B cell (primary cell): Measurements from ENCODE around the gene TMEM119. TPM values are rescaled to one million over a fixed set of nuclear protein-coding genes. Genes with fewer than 3 reads are reported as not detected.

Experiments
- ATAC-seq: fragments of 200-7000 bp; cut with Tn5 transposase; one replicate; pipeline ENCODE4 v1.10.0; 2021; ENCODE audit warnings: low read depth, mild to moderate bottlenecking, moderate number of reproducible peaks, moderate library complexity
- CTCF ChIA-PET: fragments of 350-600 bp; sonication (Branson Sonifier 250); formaldehyde crosslinking; loops from one replicate; lab custom pipeline; 2021; ENCODE audit warnings: antibody characterized with exemption, inconsistent platforms; lab: Charles Lee
- POLR2A ChIA-PET: fragments of 350-600 bp; sonication (Branson Sonifier 250); formaldehyde crosslinking; loops from one replicate; lab custom pipeline; 2021; ENCODE audit warnings: antibody characterized with exemption; lab: Charles Lee
- DNase-seq: peaks from one replicate; pipeline ENCODE4 v3.0.0; 2013
- H2AFZ ChIP-seq: 2 replicates; pipeline ENCODE4 v1.6.1; 2012; ENCODE audit warnings: mild to moderate bottlenecking, low read depth, low read length; ENCODE audit not compliant: insufficient read depth, poor library complexity, severe bottlenecking
- H3K27ac ChIP-seq, 2 donors: 1 replicate in 1 of 2; 2 replicates in 1 of 2; pipeline ENCODE4 v1.5.1; 2012 to 2013; ENCODE audit warnings: low read length in 2 of 2, mild to moderate bottlenecking in 2 of 2, moderate library complexity in 1 of 2
- H3K27me3 ChIP-seq, 4 experiments: fragments of 200-600 bp in 1 of 4; sonication (generic) in 1 of 4; replicated peaks in 1 of 4; 1 replicate in 2 of 4; 2 replicates in 2 of 4; pipeline versions ENCODE4 v1.6.1 to v1.7.0; 2013 to 2016; ENCODE audit warnings: low read length in 3 of 4, mild to moderate bottlenecking in 2 of 4, mixed read lengths in 1 of 4, moderate library complexity in 1 of 4; ENCODE audit not compliant: insufficient read depth in 4 of 4, control insufficient read depth in 3 of 4; ENCODE audit errors: control extremely low read depth in 1 of 4
- H3K36me3 ChIP-seq, 2 experiments: replicated peaks in 1 of 2; 1 replicate in 1 of 2; 2 replicates in 1 of 2; pipeline versions ENCODE4 v1.6.1 to v1.7.1; 2013; ENCODE audit warnings: low read length in 1 of 2; ENCODE audit not compliant: insufficient read depth in 2 of 2, control insufficient read depth in 1 of 2; ENCODE audit errors: control extremely low read depth in 1 of 2, extremely low read depth in 1 of 2
- H3K4me1 ChIP-seq, 2 donors: fragments of 200-600 bp in 1 of 2; sonication (generic) in 1 of 2; 1 replicate in 1 of 2; 2 replicates in 1 of 2; pipeline versions ENCODE4 v1.5.1 to v1.6.1; 2013 to 2017; ENCODE audit warnings: low read length in 2 of 2; ENCODE audit not compliant: control insufficient read depth in 2 of 2, insufficient read depth in 2 of 2
- H3K4me2 ChIP-seq: replicated peaks from 2 replicates; pipeline ENCODE3; 2012; ENCODE audit warnings: mild to moderate bottlenecking, low read depth, low read length; ENCODE audit not compliant: poor library complexity, severe bottlenecking
- H3K4me3 ChIP-seq, 5 experiments: fragments of 200-600 bp in 1 of 5; sonication (generic) in 1 of 5; 1 replicate in 3 of 5; 2 replicates in 2 of 5; pipeline versions ENCODE4 v1.5.1 to v1.7.0; 2011 to 2016; ENCODE audit warnings: low read length in 4 of 5, mild to moderate bottlenecking in 4 of 5, low read depth in 2 of 5, control low read depth in 1 of 5, moderate library complexity in 1 of 5; ENCODE audit not compliant: insufficient read depth in 1 of 5; ENCODE audit errors: control extremely low read depth in 1 of 5, extremely low read depth in 1 of 5
- H3K79me2 ChIP-seq: fragments of 200-600 bp; sonication (generic); one replicate; pipeline ENCODE4 v1.6.0; 2016; ENCODE audit warnings: low read length; ENCODE audit not compliant: control insufficient read depth, insufficient read depth
- H3K9ac ChIP-seq: fragments of 200-600 bp; sonication (generic); 2 replicates; pipeline ENCODE4 v1.6.1; 2017; ENCODE audit warnings: mild to moderate bottlenecking, low read length, moderate library complexity
- H3K9me3 ChIP-seq, 3 donors: one replicate each; pipeline versions ENCODE4 v1.6.1 to v1.7.1; 2013; ENCODE audit warnings: low read length in 2 of 3; ENCODE audit not compliant: control insufficient read depth in 2 of 3, insufficient read depth in 1 of 3; ENCODE audit errors: control extremely low read depth in 1 of 3
- H4K20me1 ChIP-seq: 2 replicates; pipeline ENCODE4 v1.6.0; 2012; ENCODE audit warnings: mild to moderate bottlenecking, low read length; ENCODE audit not compliant: insufficient read depth, control insufficient read depth, poor library complexity, severe bottlenecking
- H3K27ac Mint-ChIP-seq: one replicate; pipeline ENCODE4 v1.8.0; 2021; ENCODE audit warnings: mixed read lengths
- H3K27me3 Mint-ChIP-seq: one replicate; pipeline ENCODE4 v1.8.0; 2021; ENCODE audit warnings: mixed read lengths
- H3K4me1 Mint-ChIP-seq: one replicate; pipeline ENCODE4 v1.8.0; 2021; ENCODE audit warnings: mixed read lengths
- H3K4me3 Mint-ChIP-seq: one replicate; pipeline ENCODE4 v1.8.0; 2021; ENCODE audit warnings: mixed read lengths
- H3K9me3 Mint-ChIP-seq: one replicate; pipeline ENCODE4 v1.8.0; 2022; ENCODE audit warnings: mixed read lengths; ENCODE audit not compliant: insufficient read depth
- EZH2 ChIP-seq: IDR thresholded peaks from 2 replicates; pipeline ENCODE4 v1.6.1; 2012; ENCODE audit warnings: borderline replicate concordance, low read depth, mild to moderate bottlenecking, moderate library complexity, low read length; ENCODE audit not compliant: insufficient read depth, poor library complexity, severe bottlenecking
- WGBS: methylation state at CpG from one replicate; pipeline ENCODE4 v1.1.5; 2013; ENCODE audit warnings: missing lambda C conversion rate; ENCODE audit not compliant: insufficient coverage; 5-methylcytosine and 5-hydroxymethylcytosine counted together
- intact Hi-C: fragments of 100-400 bp; cut with micrococcal nuclease; formaldehyde crosslinking; loops from one replicate; pipeline ENCODE4 v1.10.0; 2022
- polyA plus RNA-seq: library from polyadenylated mRNA; depleted of rRNA; stranded (reverse); fragments of >200 nt; gene quantifications from 2 replicates; pipeline ENCODE4 v1.2.3, GENCODE V29; 2012
- total RNA-seq, 2 donors: library from RNA; stranded (reverse); fragments of 120-200 nt in 1 of 2; gene quantifications; 1 replicate in 1 of 2; 2 replicates in 1 of 2; pipeline versions ENCODE4 v1.2.3 to v1.2.4, GENCODE V29; 2013 to 2022
- TF ChIP-seq, protein P1 (sequence below): fragments of 200-600 bp; IDR thresholded peaks from one replicate; pipeline ENCODE4 v1.8.0; 2022; ENCODE audit warnings: antibody characterized with exemption, mild to moderate bottlenecking

TMEM119 gene
- total and polyA plus RNA-seq, 2 donors (not counting 1 experiment from before 2014, with no cell fraction given) = 0.25 TPM; not detected in 1

DNA sequence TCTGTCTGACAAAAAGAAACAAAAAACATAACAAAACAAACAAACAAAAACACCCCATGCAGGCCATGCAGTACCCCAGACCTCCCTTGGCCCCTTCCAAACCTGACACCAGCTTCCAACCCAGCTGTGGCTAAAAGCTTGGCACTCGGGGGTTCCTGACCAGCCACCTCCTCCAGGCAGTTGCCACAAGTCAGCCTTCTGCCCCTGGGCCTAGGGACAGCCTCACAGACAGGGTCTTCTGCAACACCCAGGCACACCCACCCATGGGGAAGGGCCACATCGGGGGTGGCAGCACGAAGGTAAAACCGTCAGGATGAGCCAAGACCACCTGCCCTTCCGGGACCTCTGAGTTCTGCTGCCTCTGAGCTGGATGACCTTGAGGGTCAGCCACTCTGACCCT is 10.7 kb upstream of the TMEM119 start:
- H3K4me3 ChIP-seq = no peak overlapping the region
- Mint-ChIP-seq H3K27me3 (peaks cover 10% of the 10 kb centered on the region), H3K27ac (no peak overlapping the region), H3K4me3 (no peak overlapping the region), H3K4me1 (peaks cover 19% of the 10 kb centered on the region), H3K9me3 (no peaks in the 10 kb centered on the region)
- H3K9me3 ChIP-seq = peaks cover 0 to 4% (median 0%) of the 10 kb centered on the region in 3 donors
- POLR2A ChIA-PET = no interaction called here
- WGBS = 86% methylated on average over 5 of the region's 5 CpGs
- TF ChIP-seq, protein P1, sequence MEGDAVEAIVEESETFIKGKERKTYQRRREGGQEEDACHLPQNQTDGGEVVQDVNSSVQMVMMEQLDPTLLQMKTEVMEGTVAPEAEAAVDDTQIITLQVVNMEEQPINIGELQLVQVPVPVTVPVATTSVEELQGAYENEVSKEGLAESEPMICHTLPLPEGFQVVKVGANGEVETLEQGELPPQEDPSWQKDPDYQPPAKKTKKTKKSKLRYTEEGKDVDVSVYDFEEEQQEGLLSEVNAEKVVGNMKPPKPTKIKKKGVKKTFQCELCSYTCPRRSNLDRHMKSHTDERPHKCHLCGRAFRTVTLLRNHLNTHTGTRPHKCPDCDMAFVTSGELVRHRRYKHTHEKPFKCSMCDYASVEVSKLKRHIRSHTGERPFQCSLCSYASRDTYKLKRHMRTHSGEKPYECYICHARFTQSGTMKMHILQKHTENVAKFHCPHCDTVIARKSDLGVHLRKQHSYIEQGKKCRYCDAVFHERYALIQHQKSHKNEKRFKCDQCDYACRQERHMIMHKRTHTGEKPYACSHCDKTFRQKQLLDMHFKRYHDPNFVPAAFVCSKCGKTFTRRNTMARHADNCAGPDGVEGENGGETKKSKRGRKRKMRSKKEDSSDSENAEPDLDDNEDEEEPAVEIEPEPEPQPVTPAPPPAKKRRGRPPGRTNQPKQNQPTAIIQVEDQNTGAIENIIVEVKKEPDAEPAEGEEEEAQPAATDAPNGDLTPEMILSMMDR = no peak
- TF ChIP-seq EZH2 = no peak
- no peaks in the 10 kb centered on the region for H3K79me2 ChIP-seq
- peaks cover 0 to 12% (median 2%) of the 10 kb centered on the region in 4 experiments for H3K27me3 ChIP-seq
- intact Hi-C loops = no loop called here
- H3K4me2 ChIP-seq = no peak overlapping the region
- ATAC-seq (no peak), DNase-seq (no peak)
- CTCF ChIA-PET = interaction anchor here (1.0 to 13.7 kb wide), 4 partner anchors 9 to 196 kb away, joined by 3 to 102 read pairs (median 8); no protein-coding TSS in a partner anchor
- peaks cover 11 to 21% of the 10 kb centered on the region in 2 donors for H3K4me1 ChIP-seq
- no peaks in the 10 kb centered on the region for H4K20me1 ChIP-seq
- H2AFZ ChIP-seq = no peak overlapping the region
- no peak overlapping the region for H3K27ac ChIP-seq
- no peak overlapping the region for H3K9ac ChIP-seq
- no peaks in the 10 kb centered on the region for H3K36me3 ChIP-seq

DNA sequence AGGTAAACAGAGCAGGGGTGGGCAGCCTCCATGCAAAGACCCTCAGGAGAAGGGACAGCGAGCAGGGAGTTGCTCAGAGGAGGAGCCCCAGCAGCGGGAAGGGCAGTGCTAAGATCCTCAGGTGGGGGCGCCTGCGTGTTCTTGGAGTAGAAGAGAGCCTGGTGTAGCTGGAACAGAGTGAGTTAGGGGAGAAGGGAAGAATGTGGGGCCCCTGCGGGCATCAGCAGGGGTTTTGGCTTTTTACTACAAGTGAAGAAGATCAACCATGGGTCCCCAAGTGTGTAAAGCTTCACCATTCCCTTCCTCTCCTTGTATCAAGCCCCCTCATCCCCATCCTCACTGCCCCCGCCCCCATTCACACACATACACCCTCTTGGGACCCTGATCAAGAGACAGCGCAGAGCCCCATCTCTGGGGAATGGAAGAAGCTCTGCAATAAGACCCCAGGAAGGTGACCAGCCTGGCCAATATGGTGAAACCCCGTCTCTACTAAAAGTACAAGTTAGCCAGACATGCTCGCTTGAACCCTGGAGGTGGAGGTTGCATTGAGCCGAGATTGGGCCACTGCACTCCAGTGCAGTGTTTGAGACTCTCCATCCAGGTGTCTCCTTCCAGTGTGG is 10.2 kb upstream of the TMEM119 start:
- Histone ChIP-seq H3K9me3 (peaks cover 0 to 4% (median 0%) of the 10 kb centered on the region in 3 donors), H3K4me2 (no peak overlapping the region), H3K36me3 (no peaks in the 10 kb centered on the region), H3K4me1 (peaks cover 6 to 15% of the 10 kb centered on the region in 2 donors), H3K4me3 (no peak overlapping the region), H3K27ac (no peak overlapping the region), H3K27me3 (peaks cover 0 to 12% (median 2%) of the 10 kb centered on the region in 4 experiments), H3K79me2 (no peaks in the 10 kb centered on the region), H4K20me1 (no peaks in the 10 kb centered on the region), H2AFZ (no peak overlapping the region), H3K9ac (no peak overlapping the region)
- H3K4me3 Mint-ChIP-seq = no peak overlapping the region
- peak overlapping the region; percentile 26 for H3K27ac Mint-ChIP-seq
- CTCF ChIA-PET = interaction anchor here (0.7 to 1.8 kb wide), 4 partner anchors 10 to 196 kb away, joined by 3 to 11 read pairs (median 4); no protein-coding TSS in a partner anchor
- TF ChIP-seq, protein P1 = no peak
- no peak for TF ChIP-seq EZH2
- 93% methylated on average over 9 of the region's 10 CpGs for WGBS
- POLR2A ChIA-PET = no interaction called here
- peaks cover 14% of the 10 kb centered on the region for H3K4me1 Mint-ChIP-seq
- peaks cover 10% of the 10 kb centered on the region for H3K27me3 Mint-ChIP-seq
- ATAC-seq (no peak), DNase-seq (no peak)
- intact Hi-C loops = no loop called here
- H3K9me3 Mint-ChIP-seq = no peaks in the 10 kb centered on the region
